A549 (cell line): ENCODE results near the gene SMAD3.

ENCODE experiments used
- JUN ChIP-seq, 2 experiments: fragments of >200 bp; sonication (Bioruptor Twin); formaldehyde crosslinking; IDR thresholded peaks; 2 replicates in 1 of 2; 3 replicates in 1 of 2; pipeline ENCODE4 v1.6.1; 2016 to 2017
- POLR2A ChIP-seq: IDR thresholded peaks from 2 replicates; pipeline ENCODE4 v1.6.1; 2012; ENCODE audit warnings: mild to moderate bottlenecking, low read length
- TF ChIP-seq, protein P1 (sequence below): fragments of >200 bp; sonication (Bioruptor Twin); formaldehyde crosslinking; IDR thresholded peaks from 3 replicates; pipeline ENCODE4 v1.5.1; 2016

DNA sequence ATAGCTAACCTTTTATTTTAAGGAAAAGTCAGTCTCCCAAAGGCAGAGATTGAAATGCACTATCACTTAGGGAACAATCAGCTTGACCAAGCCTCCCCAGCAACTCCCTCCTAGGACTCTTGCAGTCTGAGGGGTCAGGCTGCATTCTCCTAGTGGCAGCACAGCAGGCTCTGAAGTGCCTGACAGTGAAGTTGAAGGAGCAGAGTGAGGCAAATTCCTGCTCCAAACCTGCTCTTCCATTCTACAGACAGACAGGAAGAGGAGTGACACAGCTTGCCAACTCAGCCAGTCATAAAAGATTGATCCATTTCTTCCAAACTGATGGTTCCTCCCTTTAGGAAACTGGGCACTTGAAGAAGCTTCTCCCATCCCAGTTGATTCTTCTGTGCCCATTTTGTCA lies 43.9 kb upstream of the SMAD3 start:
- TF ChIP-seq JUN (IDR thresholded peaks at IDR 0.05) (no peak), POLR2A (no peak)
- TF ChIP-seq, protein P1, sequence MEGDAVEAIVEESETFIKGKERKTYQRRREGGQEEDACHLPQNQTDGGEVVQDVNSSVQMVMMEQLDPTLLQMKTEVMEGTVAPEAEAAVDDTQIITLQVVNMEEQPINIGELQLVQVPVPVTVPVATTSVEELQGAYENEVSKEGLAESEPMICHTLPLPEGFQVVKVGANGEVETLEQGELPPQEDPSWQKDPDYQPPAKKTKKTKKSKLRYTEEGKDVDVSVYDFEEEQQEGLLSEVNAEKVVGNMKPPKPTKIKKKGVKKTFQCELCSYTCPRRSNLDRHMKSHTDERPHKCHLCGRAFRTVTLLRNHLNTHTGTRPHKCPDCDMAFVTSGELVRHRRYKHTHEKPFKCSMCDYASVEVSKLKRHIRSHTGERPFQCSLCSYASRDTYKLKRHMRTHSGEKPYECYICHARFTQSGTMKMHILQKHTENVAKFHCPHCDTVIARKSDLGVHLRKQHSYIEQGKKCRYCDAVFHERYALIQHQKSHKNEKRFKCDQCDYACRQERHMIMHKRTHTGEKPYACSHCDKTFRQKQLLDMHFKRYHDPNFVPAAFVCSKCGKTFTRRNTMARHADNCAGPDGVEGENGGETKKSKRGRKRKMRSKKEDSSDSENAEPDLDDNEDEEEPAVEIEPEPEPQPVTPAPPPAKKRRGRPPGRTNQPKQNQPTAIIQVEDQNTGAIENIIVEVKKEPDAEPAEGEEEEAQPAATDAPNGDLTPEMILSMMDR: no peak
